Measurements from ENCODE around the gene ATP9B.

The ATP9B gene

GRCh38 chr18:79058007-79058406 lies 11.2 kb upstream of the ATP9B start:
- no peaks in the 10 kb centered on the region for H3K79me2 ChIP-seq (ENCODE audit: insufficient read depth, low read length)
- no peak overlapping the region for H3K4me3 ChIP-seq (ENCODE audit: low read length, poor library complexity, severe bottlenecking)
- H3K27me3 ChIP-seq (ENCODE audit: insufficient read depth, low read length, poor library complexity, severe bottlenecking) = no peaks in the 10 kb centered on the region

DNA sequence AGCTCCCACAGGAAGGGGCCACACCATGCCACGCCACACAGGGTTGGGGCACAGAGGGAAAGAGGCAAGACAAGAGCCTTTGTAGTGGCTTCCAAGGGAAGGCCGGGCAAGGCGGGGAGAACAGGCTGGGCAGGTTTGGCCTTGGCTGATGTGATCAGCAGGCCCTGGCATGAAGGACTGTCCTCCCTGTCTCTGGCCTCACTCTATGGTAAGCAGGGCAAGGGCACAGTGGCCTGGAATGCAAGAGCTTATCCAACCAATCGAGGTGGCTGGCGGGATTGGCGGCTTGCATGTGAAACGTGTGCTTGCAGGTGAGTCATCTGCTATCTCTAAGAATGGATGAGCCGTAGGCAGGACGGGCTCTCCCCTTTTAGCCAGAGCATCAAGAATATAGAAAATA lies 6.4 kb upstream of the ATP9B start:
- no peaks in the 10 kb centered on the region for H3K4me1 ChIP-seq (ENCODE audit: insufficient read depth, low read length, poor library complexity, severe bottlenecking)
- H3K9me3 ChIP-seq (ENCODE audit: insufficient read depth, low read depth, low read length) = no peaks in the 10 kb centered on the region
- H3K79me2 ChIP-seq (ENCODE audit: insufficient read depth, low read length) = no peaks in the 10 kb centered on the region
- H3K36me3 ChIP-seq (ENCODE audit: insufficient read depth, low read length) = no peaks in the 10 kb centered on the region
- no peaks in the 10 kb centered on the region for H4K20me1 ChIP-seq (ENCODE audit: insufficient read depth, low read length, poor library complexity, severe bottlenecking)
- H3K9me2 ChIP-seq (replicated peaks; ENCODE audit: low read depth, low read length) = no peaks in the 10 kb centered on the region
- no peaks in the 10 kb centered on the region; the same call in 1 of the 2 replicates for H3F3A ChIP-seq (ENCODE audit: low read depth)
- H3K27me3 ChIP-seq (ENCODE audit: insufficient read depth, low read length, poor library complexity, severe bottlenecking) = no peaks in the 10 kb centered on the region
- H3K9ac ChIP-seq (ENCODE audit: low read depth, low read length, poor library complexity, severe bottlenecking) = no peak overlapping the region
- TF ChIP-seq EZH2phosphoT487 (IDR thresholded peaks at IDR 0.05; ENCODE audit: borderline replicate concordance) (no peak), CTCF (conservative IDR thresholded peaks at IDR 0.05; ENCODE audit: low read length) (no peak)
- H3K4me2 ChIP-seq (ENCODE audit: low read depth, low read length, poor library complexity, severe bottlenecking) = no peak overlapping the region
- no peak overlapping the region for H2AFZ ChIP-seq (ENCODE audit: low read length)
- H3K4me3 ChIP-seq (ENCODE audit: low read length, poor library complexity, severe bottlenecking) = no peak overlapping the region

More at GRCh38 chr18:79058007-79058406, 11.2 kb upstream of the ATP9B start:
- Histone ChIP-seq H4K20me1 (ENCODE audit: insufficient read depth, low read length, poor library complexity, severe bottlenecking) (no peaks in the 10 kb centered on the region), H3K4me2 (ENCODE audit: low read depth, low read length, poor library complexity, severe bottlenecking) (no peak overlapping the region), H3K9ac (ENCODE audit: low read depth, low read length, poor library complexity, severe bottlenecking) (no peak overlapping the region), H3K9me2 (replicated peaks; ENCODE audit: low read depth, low read length) (no peaks in the 10 kb centered on the region), H3K9me3 (ENCODE audit: insufficient read depth, low read depth, low read length) (peaks cover 3% of the 10 kb centered on the region; the same call in 1 of the 2 replicates), H3K36me3 (ENCODE audit: insufficient read depth, low read length) (no peaks in the 10 kb centered on the region), H3K4me1 (ENCODE audit: insufficient read depth, low read length, poor library complexity, severe bottlenecking) (no peaks in the 10 kb centered on the region), H3F3A (ENCODE audit: low read depth) (no peaks in the 10 kb centered on the region), H2AFZ (ENCODE audit: low read length) (no peak overlapping the region)
- no peak for TF ChIP-seq EZH2phosphoT487 (IDR thresholded peaks at IDR 0.05; ENCODE audit: borderline replicate concordance)

GRCh38 chr18:79064228-79064627 lies 5.0 kb upstream of the ATP9B start:
- Histone ChIP-seq H3K9me2 (replicated peaks; ENCODE audit: low read depth, low read length) (no peaks in the 10 kb centered on the region), H3K79me2 (ENCODE audit: insufficient read depth, low read length) (no peaks in the 10 kb centered on the region), H3K4me1 (ENCODE audit: insufficient read depth, low read length, poor library complexity, severe bottlenecking) (peaks cover 6% of the 10 kb centered on the region), H3K9me3 (ENCODE audit: insufficient read depth, low read depth, low read length) (no peaks in the 10 kb centered on the region), H3K9ac (ENCODE audit: low read depth, low read length, poor library complexity, severe bottlenecking) (no peak overlapping the region), H3K27me3 (ENCODE audit: insufficient read depth, low read length, poor library complexity, severe bottlenecking) (no peaks in the 10 kb centered on the region), H2AFZ (ENCODE audit: low read length) (no peak overlapping the region), H3K36me3 (ENCODE audit: insufficient read depth, low read length) (no peaks in the 10 kb centered on the region), H3K4me3 (ENCODE audit: low read length, poor library complexity, severe bottlenecking) (no peak overlapping the region), H4K20me1 (ENCODE audit: insufficient read depth, low read length, poor library complexity, severe bottlenecking) (no peaks in the 10 kb centered on the region), H3K4me2 (ENCODE audit: low read depth, low read length, poor library complexity, severe bottlenecking) (no peak overlapping the region), H3F3A (ENCODE audit: low read depth) (peaks cover 2% of the 10 kb centered on the region; the same call in 1 of the 2 replicates)
- TF ChIP-seq EZH2phosphoT487 (IDR thresholded peaks at IDR 0.05; ENCODE audit: borderline replicate concordance) (no peak), CTCF (conservative IDR thresholded peaks at IDR 0.05; ENCODE audit: low read length) (no peak)

DNA sequence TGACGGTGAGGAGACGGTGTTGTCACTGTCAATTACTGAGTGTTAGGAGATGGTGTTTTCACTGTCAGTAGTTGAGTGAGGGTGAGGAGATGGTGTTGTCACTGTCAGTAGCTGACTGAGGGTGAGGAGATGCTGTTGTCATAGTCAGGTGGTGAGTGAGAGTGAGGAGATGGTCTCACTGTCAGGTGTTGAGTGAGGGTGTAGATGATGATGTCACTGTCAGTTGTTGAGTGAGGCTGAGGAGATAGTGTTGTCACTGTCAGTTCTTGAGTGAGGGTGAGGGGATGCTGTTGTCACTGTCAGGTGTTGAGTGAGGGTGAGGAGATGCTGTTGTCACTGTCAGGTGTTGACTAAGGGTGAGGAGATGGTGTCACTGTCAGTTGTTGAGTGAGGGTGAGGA lies 3.4 kb upstream of the ATP9B start:
- Histone ChIP-seq H3F3A (ENCODE audit: low read depth) (peaks cover 2% of the 10 kb centered on the region; the same call in 1 of the 2 replicates), H2AFZ (ENCODE audit: low read length) (no peak overlapping the region), H3K79me2 (ENCODE audit: insufficient read depth, low read length) (peaks cover 14% of the 10 kb centered on the region), H3K9ac (ENCODE audit: low read depth, low read length, poor library complexity, severe bottlenecking) (no peak overlapping the region), H3K9me2 (replicated peaks; ENCODE audit: low read depth, low read length) (no peaks in the 10 kb centered on the region), H3K9me3 (ENCODE audit: insufficient read depth, low read depth, low read length) (no peaks in the 10 kb centered on the region), H4K20me1 (ENCODE audit: insufficient read depth, low read length, poor library complexity, severe bottlenecking) (peaks cover 1% of the 10 kb centered on the region), H3K4me3 (ENCODE audit: low read length, poor library complexity, severe bottlenecking) (no peak overlapping the region), H3K4me1 (ENCODE audit: insufficient read depth, low read length, poor library complexity, severe bottlenecking) (peaks cover 15% of the 10 kb centered on the region), H3K27me3 (ENCODE audit: insufficient read depth, low read length, poor library complexity, severe bottlenecking) (no peaks in the 10 kb centered on the region), H3K36me3 (ENCODE audit: insufficient read depth, low read length) (no peaks in the 10 kb centered on the region), H3K4me2 (ENCODE audit: low read depth, low read length, poor library complexity, severe bottlenecking) (no peak overlapping the region)
- TF ChIP-seq CTCF (conservative IDR thresholded peaks at IDR 0.05; ENCODE audit: low read length) = no peak

Data from Loucy (cell line).